AG20443 (cell line): ENCODE measurements around the gene YLPM1.

Experiments used
- DNase-seq: peaks from one replicate; pipeline ENCODE4 v3.0.0; 2012; ENCODE audit warnings: low spot score, mixed read lengths

YLPM1 gene

GRCh38 chr14:74840603-74841030, 77.5 kb downstream of the YLPM1 start:
- DNase-seq, result no peak

GRCh38 chr14:74841230-74842207, 78.4 kb downstream of the YLPM1 start:
- no peak for DNase-seq

- peak; percentile 76 for DNase-seq
These were observed 80.5 kb downstream of the YLPM1 start for GRCh38 chr14:74843653-74844052.

GRCh38 chr14:74846168-74846567, 83.1 kb downstream of the YLPM1 start:
- peak; percentile 56 for DNase-seq

- no peak for DNase-seq
These were observed 84.0 kb downstream of the YLPM1 start for GRCh38 chr14:74846968-74847665.

GRCh38 chr14:74848768-74849167, 85.7 kb downstream of the YLPM1 start:
- DNase-seq, result no peak

- DNase-seq, result peak; percentile 70
These were observed 89.9 kb downstream of the YLPM1 start for GRCh38 chr14:74852922-74853530.

GRCh38 chr14:74853581-74853980, 90.5 kb downstream of the YLPM1 start:
- no peak for DNase-seq

GRCh38 chr14:74855021-74855420, 91.9 kb downstream of the YLPM1 start:
- DNase-seq, result no peak

GRCh38 chr14:74855945-74856344, 92.8 kb downstream of the YLPM1 start:
- DNase-seq, result no peak

GRCh38 chr14:74856366-74856765, 93.2 kb downstream of the YLPM1 start:
- no peak for DNase-seq

GRCh38 chr14:74858022-74858421, 94.9 kb downstream of the YLPM1 start:
- DNase-seq, result peak; percentile 43

- DNase-seq, result no peak
These were observed 96.8 kb downstream of the YLPM1 start for GRCh38 chr14:74859757-74860552.

GRCh38 chr14:74860899-74861733, 98.0 kb downstream of the YLPM1 start:
- peak; percentile 85 for DNase-seq

- DNase-seq, result no peak
These were observed 98.6 kb downstream of the YLPM1 start for GRCh38 chr14:74861734-74862090.

GRCh38 chr14:74863274-74863673, 100.2 kb downstream of the YLPM1 start:
- DNase-seq, result no peak

GRCh38 chr14:74864198-74864597, 101.1 kb downstream of the YLPM1 start:
- no peak for DNase-seq

GRCh38 chr14:74865156-74865555, 102.0 kb downstream of the YLPM1 start:
- DNase-seq, result no peak

- no peak for DNase-seq
These were observed 103.7 kb downstream of the YLPM1 start for GRCh38 chr14:74866708-74867389.

- peak; percentile 89 for DNase-seq
These were observed 104.6 kb downstream of the YLPM1 start for GRCh38 chr14:74867673-74868072.
